AG04449 (cell line): ENCODE measurements around the gene FAM222B.
A peak's percentile ranks its signal among the peaks of the same experiment; 100 is the strongest.

Source experiments
- CTCF ChIA-PET: fragments of 350-600 bp; formaldehyde crosslinking; extraction: SDS; loops from one replicate; lab custom pipeline; 2021; ENCODE audit warnings: antibody characterized with exemption; lab: Yijun Ruan, JAX
- POLR2A ChIA-PET: fragments of 400-600, 350-600 bp; formaldehyde crosslinking; extraction: SDS; loops from one replicate; lab custom pipeline; 2020; ENCODE audit warnings: antibody characterized with exemption, inconsistent platforms; lab: Yijun Ruan, JAX
- DNase-seq: peaks from one replicate; pipeline ENCODE4 v3.0.0-alpha.2; 2010; ENCODE audit warnings: low read depth, low spot score
- H3K4me3 ChIP-seq: 2 replicates; pipeline ENCODE4 v1.5.1; 2011; ENCODE audit warnings: low read depth, mild to moderate bottlenecking, control low read depth, low read length
- TF ChIP-seq, protein P1 (sequence below): IDR thresholded peaks from one replicate; pipeline ENCODE4 v1.5.1; 2011; ENCODE audit warnings: mild to moderate bottlenecking, moderate library complexity, low read length, control low read depth, inconsistent platforms; ENCODE audit not compliant: insufficient read depth; ENCODE audit errors: missing control alignments

Gene FAM222B

DNA sequence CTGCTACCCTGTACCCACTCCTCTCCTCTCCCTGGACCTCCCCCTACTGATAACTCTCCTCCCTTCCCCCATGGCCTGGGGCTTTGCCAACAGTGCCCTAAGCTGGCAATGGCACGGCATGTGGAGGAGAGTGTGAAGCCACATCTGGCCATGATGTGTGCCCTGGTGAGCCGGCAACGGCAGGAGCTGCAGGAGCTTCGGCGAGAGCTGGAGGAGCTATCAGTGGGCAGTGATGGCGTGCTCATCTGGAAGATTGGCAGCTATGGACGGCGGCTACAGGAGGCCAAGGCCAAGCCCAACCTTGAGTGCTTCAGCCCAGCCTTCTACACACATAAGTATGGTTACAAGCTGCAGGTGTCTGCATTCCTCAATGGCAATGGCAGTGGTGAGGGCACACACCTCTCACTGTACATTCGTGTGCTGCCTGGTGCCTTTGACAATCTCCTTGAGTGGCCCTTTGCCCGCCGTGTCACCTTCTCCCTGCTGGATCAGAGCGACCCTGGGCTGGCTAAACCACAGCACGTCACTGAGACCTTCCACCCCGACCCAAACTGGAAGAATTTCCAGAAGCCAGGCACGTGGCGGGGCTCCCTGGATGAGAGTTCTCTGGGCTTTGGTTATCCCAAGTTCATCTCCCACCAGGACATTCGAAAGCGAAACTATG is 93.6 kb downstream of the FAM222B start:
- ChIA-PET POLR2A (interaction anchor here (13.2 kb wide), 1 partner anchor 22 kb away, joined by 174 read pairs; the partner anchor contains the start of genes NEK8 and TLCD1), CTCF (interaction anchor here (0.8 to 17.9 kb wide), 15 partner anchors 8 to 205 kb away, joined by 3 to 603 read pairs (median 6); partner anchors contain the start of genes FLOT2, NEK8, PHF12 and RPL23A)
- no peak for DNase-seq
- TF ChIP-seq, protein P1, sequence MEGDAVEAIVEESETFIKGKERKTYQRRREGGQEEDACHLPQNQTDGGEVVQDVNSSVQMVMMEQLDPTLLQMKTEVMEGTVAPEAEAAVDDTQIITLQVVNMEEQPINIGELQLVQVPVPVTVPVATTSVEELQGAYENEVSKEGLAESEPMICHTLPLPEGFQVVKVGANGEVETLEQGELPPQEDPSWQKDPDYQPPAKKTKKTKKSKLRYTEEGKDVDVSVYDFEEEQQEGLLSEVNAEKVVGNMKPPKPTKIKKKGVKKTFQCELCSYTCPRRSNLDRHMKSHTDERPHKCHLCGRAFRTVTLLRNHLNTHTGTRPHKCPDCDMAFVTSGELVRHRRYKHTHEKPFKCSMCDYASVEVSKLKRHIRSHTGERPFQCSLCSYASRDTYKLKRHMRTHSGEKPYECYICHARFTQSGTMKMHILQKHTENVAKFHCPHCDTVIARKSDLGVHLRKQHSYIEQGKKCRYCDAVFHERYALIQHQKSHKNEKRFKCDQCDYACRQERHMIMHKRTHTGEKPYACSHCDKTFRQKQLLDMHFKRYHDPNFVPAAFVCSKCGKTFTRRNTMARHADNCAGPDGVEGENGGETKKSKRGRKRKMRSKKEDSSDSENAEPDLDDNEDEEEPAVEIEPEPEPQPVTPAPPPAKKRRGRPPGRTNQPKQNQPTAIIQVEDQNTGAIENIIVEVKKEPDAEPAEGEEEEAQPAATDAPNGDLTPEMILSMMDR: no peak
- no peak overlapping the region for H3K4me3 ChIP-seq

DNA sequence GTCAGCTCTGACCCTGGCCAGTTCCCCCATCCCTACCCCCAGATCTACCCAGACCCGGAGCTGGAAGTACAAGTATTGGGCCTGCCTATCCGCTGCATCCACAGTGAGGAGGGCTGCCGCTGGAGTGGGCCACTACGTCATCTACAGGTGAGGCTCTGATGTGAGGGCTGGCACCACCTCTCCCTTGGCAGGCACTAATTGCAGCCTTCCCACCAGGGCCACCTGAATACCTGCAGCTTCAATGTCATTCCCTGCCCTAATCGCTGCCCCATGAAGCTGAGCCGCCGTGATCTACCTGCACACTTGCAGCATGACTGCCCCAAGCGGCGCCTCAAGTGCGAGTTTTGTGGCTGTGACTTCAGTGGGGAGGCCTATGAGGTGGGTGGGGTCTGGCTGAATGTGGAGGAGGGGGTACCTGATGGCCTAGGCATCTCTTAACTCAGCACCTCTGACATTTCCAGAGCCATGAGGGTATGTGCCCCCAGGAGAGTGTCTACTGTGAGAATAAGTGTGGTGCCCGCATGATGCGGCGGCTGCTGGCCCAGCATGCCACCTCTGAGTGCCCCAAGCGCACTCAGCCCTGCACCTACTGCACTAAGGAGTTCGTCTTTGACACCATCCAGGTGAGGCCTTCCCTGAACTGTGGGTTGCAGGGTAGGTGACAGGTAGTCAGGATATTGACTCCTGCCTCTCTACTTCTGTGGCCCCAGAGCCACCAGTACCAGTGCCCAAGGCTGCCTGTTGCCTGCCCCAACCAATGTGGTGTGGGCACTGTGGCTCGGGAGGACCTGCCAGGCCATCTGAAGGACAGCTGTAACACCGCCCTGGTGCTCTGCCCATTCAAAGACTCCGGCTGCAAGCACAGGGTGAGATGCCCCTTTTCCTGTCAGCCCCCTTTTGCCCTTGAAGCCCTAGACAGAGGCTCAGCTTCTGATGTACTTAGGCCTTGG is 94.5 kb downstream of the FAM222B start:
- no peak overlapping the region for H3K4me3 ChIP-seq
- TF ChIP-seq, protein P1: no peak
- ChIA-PET CTCF (interaction anchor here (0.6 to 17.9 kb wide), 7 partner anchors 8 to 202 kb away, joined by 3 to 603 read pairs (median 6); partner anchors contain the start of genes FLOT2, NEK8, RPL23A and TLCD1), POLR2A (interaction anchor here (1.4 to 13.2 kb wide), 2 partner anchors 21 to 201 kb away, joined by 5 to 174 read pairs; partner anchors contain the start of genes NEK8 and TLCD1)
- no peak for DNase-seq

DNA sequence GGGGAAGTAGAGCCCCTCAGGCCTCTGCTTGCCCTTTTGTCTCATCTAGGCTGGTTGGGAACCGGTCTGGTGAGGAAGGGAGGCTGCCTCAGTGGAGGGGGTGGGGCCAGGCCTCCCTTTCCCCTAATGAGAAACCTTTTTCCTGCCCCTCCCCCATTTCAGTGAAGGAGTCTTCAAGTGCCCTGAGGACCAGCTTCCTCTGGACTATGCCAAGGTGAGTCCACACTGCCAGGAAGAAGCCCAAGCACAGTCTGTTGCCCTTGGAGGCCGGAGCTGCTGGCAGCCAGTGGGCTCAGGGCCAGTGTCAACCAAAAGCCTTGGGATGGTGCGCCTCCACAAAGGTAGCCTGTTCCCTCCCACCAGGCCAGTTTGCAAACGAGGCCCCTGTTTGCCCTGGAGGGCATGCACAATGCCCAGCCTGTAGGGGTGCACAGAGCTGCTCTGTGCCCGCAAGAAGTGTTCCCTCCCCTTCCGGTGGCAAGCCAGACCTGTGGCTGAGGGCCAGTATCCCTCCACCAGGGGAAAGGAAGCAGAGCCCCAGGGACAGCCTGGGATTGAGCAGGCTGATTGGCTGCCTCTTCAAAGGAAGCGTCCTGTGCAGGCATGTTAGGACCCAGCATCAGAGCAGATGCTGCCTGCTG is 95.4 kb downstream of the FAM222B start:
- TF ChIP-seq, protein P1: no peak
- DNase-seq: no peak
- ChIA-PET POLR2A (interaction anchor here (1.4 to 13.2 kb wide), 2 partner anchors 20 to 202 kb away, joined by 5 to 174 read pairs; partner anchors contain the start of genes NEK8 and TLCD1), CTCF (interaction anchor here (0.6 to 17.9 kb wide), 7 partner anchors 9 to 206 kb away, joined by 3 to 603 read pairs (median 4); partner anchors contain the start of genes NEK8, RPL23A and TLCD1)
- no peak overlapping the region for H3K4me3 ChIP-seq

DNA sequence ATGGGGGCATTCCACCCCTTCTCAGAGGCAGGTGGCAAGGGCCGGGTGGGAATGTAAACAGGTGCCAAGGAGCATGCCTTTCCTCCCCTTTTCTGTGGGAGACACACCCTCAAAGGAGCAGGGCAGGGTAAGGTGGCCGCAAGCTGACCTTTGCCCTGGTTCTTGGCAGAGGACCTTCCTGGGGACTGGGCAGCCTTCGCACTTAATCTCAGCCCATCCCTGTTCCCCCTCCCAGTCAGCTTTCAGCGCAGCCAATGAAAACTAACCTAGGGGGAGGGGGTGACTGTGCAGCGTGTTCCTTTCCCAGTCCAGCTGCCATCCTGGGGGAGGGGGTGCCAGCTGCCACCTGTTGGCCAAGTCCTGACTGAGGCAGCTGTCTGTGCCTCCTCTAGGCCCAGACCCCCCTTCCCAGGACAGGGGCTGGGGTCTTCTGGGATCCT is 96.0 kb downstream of the FAM222B start:
- peak overlapping the region; percentile 93 for H3K4me3 ChIP-seq
- TF ChIP-seq, protein P1: no peak
- ChIA-PET CTCF (interaction anchor here (1.0 to 17.9 kb wide), 5 partner anchors 18 to 207 kb away, joined by 3 to 603 read pairs (median 6); partner anchors contain the start of genes NEK8, RPL23A and TLCD1), POLR2A (interaction anchor here (1.4 to 13.2 kb wide), 2 partner anchors 19 to 203 kb away, joined by 5 to 174 read pairs; partner anchors contain the start of genes NEK8 and TLCD1)
- no peak for DNase-seq

DNA sequence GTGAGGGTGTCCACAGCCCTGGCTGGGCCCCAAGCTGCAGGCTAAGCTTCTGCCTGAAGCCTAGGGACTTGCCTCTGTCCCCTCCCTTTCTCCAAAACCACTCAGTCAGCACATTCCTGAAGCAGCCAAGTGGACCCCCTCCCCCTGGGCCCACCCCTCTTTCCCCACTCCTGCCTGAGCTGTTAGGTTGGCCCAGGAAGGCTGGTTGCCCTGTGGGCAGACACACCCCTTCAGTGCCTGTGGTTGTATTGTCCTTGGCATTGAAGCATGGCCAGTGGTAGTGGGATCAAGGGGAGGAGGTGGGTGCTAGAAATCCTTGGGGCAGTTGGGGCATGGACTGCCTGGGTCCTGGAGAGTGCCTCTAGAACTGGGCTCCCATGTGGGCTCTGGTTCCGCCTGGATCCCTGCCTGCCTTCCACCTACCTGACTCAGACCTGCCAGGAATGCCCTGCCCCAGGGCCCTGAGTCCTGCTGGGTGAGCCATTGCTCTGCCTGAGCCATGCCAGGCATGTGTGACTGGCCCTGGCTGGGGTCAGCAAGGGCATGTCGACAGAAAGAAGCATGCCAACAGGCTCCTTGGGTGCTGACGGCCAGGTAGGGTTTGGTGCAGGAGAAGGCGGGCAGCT is 96.7 kb downstream of the FAM222B start:
- peak overlapping the region; percentile 93 for H3K4me3 ChIP-seq
- ChIA-PET CTCF (interaction anchor here (1.3 to 17.9 kb wide), 5 partner anchors 7 to 208 kb away, joined by 4 to 603 read pairs (median 16); partner anchors contain the start of genes NEK8, RPL23A and TLCD1), POLR2A (interaction anchor here (1.1 to 13.2 kb wide), 4 partner anchors 9 to 26 kb away, joined by 3 to 174 read pairs (median 4); partner anchors contain the start of genes NEK8, RPL23A and TLCD1)
- TF ChIP-seq, protein P1: no peak
- DNase-seq: no peak
